ENCODE measurements around the gene NUP85. TPM values are rescaled to one million over a fixed set of nuclear protein-coding genes. Genes with fewer than 3 reads are reported as not detected.

Gene NUP85
- total RNA-seq, 1 experiment from 2014 or later = 141 TPM

DNA sequence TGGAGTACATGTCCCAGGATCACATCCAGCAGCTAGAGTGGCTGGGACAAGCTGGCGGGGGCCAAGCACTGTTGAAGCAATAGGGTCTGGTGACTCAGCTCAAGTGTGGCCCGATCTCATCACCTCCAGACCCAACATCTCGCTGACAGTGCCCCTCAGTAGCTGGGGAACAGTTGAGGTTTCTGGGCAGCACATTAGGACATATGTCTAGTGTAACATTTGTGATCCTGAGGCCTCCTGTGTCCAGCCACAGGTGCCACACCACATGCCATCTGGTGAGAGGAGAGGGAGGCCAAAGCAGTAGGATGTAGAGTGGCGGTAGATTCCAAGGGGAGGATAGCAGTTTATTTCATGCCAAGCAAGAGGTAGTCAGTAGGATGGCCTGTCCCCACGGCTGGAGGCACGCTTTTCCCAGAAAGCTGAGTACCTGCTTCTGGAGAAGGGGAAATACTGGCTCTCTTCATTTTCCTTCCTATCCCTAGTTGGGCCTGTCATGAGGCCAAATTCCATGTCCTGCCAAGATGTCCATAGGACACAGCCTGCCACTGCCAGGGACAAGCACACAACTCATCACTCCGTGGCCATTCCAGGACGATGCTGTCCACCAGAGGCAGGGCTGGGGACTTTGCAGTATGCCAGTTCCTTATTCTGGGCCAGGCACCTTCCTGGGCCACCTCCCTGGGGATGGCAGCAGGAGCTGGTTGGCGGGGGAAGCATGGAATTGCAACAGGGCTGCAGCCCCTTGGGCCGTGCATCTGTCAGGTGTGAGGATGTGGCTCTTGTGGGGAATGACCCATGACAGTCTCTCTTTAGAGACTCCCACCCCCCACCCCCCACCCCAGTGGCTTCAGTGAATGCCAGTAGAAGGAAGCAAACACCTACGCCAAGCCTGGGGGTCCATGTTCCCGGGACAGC lies 31.9 kb downstream of the NUP85 start:
- H3K4me3 ChIP-seq (ENCODE audit: low read depth in 2 of 2, low read length in 2 of 2) = no peak overlapping the region
- H3K4me1 ChIP-seq (ENCODE audit: control insufficient read depth, insufficient read depth, low read length) = 0 out of 2 replicates have a peak, but pooled peaks cover 3% of the 10 kb centered on the region
- no TSS peak for BruUV-seq (replicated peaks)
- DNase-seq (ENCODE audit: low read depth, low spot score) (no peak), ATAC-seq (no peak)
- H3K27ac ChIP-seq (ENCODE audit: low read length) = no peak overlapping the region
- TF ChIP-seq POLR2AphosphoS5 (IDR thresholded peaks at IDR 0.05; ENCODE audit: low read depth, low read length) = peak; percentile 5; the same call in 1 of the 2 replicates
- no peak for TF ChIP-seq SIN3A (IDR thresholded peaks at IDR 0.05; ENCODE audit: borderline replicate concordance, insufficient read depth, low read depth, low read length)
- in situ Hi-C loops (cut with HindIII; ENCODE audit: low pct_unique_long_range_greater_than_20kb, low sequenced_read_pairs) (no loop called here), intact Hi-C loops (cut with micrococcal nuclease; ENCODE audit: unreplicated experiment) (no loop called here)
- no peaks in the 10 kb centered on the region for H3K9me3 ChIP-seq (ENCODE audit: control insufficient read depth, insufficient read depth, low read depth, low read length)
- ChIA-PET POLR2A (interaction anchor here (0.6 kb wide), 1 partner anchor 7 kb away, joined by 7 read pairs; no protein-coding TSS in a partner anchor), CTCF (interaction anchor here (0.5 kb wide), 1 partner anchor 13 kb away, joined by 3 read pairs; no protein-coding TSS in a partner anchor)
- H3K36me3 ChIP-seq (ENCODE audit: control insufficient read depth, insufficient read depth, low read length) = peaks cover 23% of the 10 kb centered on the region
- H3K27me3 ChIP-seq (ENCODE audit: control insufficient read depth, insufficient read depth, low read length) = no peaks in the 10 kb centered on the region

DNA sequence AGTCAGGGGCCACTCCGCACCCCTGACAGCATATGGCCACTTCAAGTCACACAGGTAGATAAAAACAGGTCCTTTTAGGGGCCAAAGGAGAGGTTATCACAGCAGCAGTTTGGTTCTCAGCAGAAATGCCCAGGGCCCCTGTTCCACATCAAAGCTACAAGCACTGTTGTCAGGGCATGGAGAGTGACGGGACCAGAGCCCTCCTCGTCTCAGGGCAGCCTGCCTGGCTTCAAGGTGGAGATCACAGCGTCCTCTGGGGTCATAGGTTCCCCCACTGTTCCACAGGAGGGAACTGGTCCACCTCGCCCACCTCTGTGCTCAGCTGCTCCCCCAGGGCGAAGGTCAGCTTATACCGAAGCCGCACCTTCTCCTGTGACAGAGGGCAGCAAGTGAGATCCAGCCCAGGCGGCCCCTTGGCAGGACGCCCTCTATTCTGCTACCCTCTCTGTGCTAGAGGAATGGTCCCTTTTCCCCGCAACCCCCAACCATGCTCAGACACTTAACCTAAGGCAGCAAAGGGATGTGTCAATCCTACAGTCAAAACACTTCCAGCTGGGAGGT lies 32.6 kb downstream of the NUP85 start:
- 0 out of 2 replicates have a peak, but pooled peaks cover 3% of the 10 kb centered on the region for H3K4me1 ChIP-seq (ENCODE audit: control insufficient read depth, insufficient read depth, low read length)
- TSS peak; percentile 51 for BruUV-seq (replicated peaks)
- in situ Hi-C loops (cut with HindIII; ENCODE audit: low pct_unique_long_range_greater_than_20kb, low sequenced_read_pairs) (no loop called here), intact Hi-C loops (cut with micrococcal nuclease; ENCODE audit: unreplicated experiment) (no loop called here)
- H3K36me3 ChIP-seq (ENCODE audit: control insufficient read depth, insufficient read depth, low read length) = peaks cover 20% of the 10 kb centered on the region
- no peaks in the 10 kb centered on the region for H3K27me3 ChIP-seq (ENCODE audit: control insufficient read depth, insufficient read depth, low read length)
- no peaks in the 10 kb centered on the region for H3K9me3 ChIP-seq (ENCODE audit: control insufficient read depth, insufficient read depth, low read depth, low read length)
- ChIA-PET CTCF (interaction anchor here (0.6 kb wide), 2 partner anchors 60 to 172 kb away, joined by 3 to 5 read pairs; no protein-coding TSS in a partner anchor), POLR2A (interaction anchor here (0.6 kb wide), 1 partner anchor 8 kb away, joined by 7 read pairs; no protein-coding TSS in a partner anchor)
- no peak for TF ChIP-seq POLR2AphosphoS5 (IDR thresholded peaks at IDR 0.05; ENCODE audit: low read depth, low read length)
- TF ChIP-seq, protein P1, sequence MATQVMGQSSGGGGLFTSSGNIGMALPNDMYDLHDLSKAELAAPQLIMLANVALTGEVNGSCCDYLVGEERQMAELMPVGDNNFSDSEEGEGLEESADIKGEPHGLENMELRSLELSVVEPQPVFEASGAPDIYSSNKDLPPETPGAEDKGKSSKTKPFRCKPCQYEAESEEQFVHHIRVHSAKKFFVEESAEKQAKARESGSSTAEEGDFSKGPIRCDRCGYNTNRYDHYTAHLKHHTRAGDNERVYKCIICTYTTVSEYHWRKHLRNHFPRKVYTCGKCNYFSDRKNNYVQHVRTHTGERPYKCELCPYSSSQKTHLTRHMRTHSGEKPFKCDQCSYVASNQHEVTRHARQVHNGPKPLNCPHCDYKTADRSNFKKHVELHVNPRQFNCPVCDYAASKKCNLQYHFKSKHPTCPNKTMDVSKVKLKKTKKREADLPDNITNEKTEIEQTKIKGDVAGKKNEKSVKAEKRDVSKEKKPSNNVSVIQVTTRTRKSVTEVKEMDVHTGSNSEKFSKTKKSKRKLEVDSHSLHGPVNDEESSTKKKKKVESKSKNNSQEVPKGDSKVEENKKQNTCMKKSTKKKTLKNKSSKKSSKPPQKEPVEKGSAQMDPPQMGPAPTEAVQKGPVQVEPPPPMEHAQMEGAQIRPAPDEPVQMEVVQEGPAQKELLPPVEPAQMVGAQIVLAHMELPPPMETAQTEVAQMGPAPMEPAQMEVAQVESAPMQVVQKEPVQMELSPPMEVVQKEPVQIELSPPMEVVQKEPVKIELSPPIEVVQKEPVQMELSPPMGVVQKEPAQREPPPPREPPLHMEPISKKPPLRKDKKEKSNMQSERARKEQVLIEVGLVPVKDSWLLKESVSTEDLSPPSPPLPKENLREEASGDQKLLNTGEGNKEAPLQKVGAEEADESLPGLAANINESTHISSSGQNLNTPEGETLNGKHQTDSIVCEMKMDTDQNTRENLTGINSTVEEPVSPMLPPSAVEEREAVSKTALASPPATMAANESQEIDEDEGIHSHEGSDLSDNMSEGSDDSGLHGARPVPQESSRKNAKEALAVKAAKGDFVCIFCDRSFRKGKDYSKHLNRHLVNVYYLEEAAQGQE (IDR thresholded peaks at IDR 0.05; ENCODE audit: insufficient read depth in 1 of 2, low read depth in 2 of 2, low read length in 1 of 2) = no peak
- TF ChIP-seq TCF7L2 (IDR thresholded peaks at IDR 0.05; ENCODE audit: low read depth, low read length) = no peak
- no peak for TF ChIP-seq SIN3A (IDR thresholded peaks at IDR 0.05; ENCODE audit: borderline replicate concordance, insufficient read depth, low read depth, low read length)
- DNase-seq (ENCODE audit: low read depth, low spot score) = no peak
- no peak overlapping the region for H3K4me3 ChIP-seq (ENCODE audit: low read depth in 2 of 2, low read length in 2 of 2)
- H3K27ac ChIP-seq (ENCODE audit: low read length) = no peak overlapping the region
- ATAC-seq = peak; percentile 3; the same call in 1 of the 2 replicates

DNA sequence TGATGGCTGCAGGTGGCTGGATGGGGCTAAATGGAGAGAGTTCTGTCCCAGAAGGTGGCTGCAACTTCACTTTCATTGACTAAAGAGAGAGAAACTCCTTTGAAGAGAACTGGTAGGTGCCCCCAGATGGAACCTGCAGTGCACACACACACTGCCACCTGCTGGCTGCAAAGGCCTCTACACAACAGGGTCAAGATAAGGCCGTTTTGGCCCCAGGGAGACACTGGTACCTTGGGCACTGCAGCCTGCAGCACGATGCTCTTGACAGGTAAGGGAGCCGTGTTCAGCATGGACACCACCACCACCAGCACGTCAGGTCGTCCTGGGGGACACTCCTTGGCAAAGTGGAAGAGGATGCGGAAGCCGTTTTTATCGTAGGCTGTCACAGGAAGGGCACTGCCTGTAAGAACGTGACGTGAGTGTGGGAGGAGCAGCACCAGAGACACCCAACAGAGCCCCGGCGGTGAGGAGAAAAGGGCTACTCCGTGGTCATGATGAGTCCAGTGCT lies 33.3 kb downstream of the NUP85 start:
- ChIA-PET POLR2A (interaction anchor here (0.6 kb wide), 1 partner anchor 35 kb away, joined by 3 read pairs; no protein-coding TSS in a partner anchor), CTCF (interaction anchor here (0.6 kb wide), 2 partner anchors 60 to 171 kb away, joined by 3 to 5 read pairs; no protein-coding TSS in a partner anchor)
- Histone ChIP-seq H3K27me3 (ENCODE audit: control insufficient read depth, insufficient read depth, low read length) (no peaks in the 10 kb centered on the region), H3K27ac (ENCODE audit: low read length) (no peak overlapping the region), H3K36me3 (ENCODE audit: control insufficient read depth, insufficient read depth, low read length) (peaks cover 20% of the 10 kb centered on the region), H3K4me1 (ENCODE audit: control insufficient read depth, insufficient read depth, low read length) (0 out of 2 replicates have a peak, but pooled peaks cover 3% of the 10 kb centered on the region), H3K9me3 (ENCODE audit: control insufficient read depth, insufficient read depth, low read depth, low read length) (no peaks in the 10 kb centered on the region), H3K4me3 (ENCODE audit: low read depth in 2 of 2, low read length in 2 of 2) (no peak overlapping the region)
- TF ChIP-seq SIN3A (IDR thresholded peaks at IDR 0.05; ENCODE audit: borderline replicate concordance, insufficient read depth, low read depth, low read length) = no peak
- TF ChIP-seq POLR2AphosphoS5 (IDR thresholded peaks at IDR 0.05; ENCODE audit: low read depth, low read length) = peak; percentile 58
- TF ChIP-seq, protein P2, sequence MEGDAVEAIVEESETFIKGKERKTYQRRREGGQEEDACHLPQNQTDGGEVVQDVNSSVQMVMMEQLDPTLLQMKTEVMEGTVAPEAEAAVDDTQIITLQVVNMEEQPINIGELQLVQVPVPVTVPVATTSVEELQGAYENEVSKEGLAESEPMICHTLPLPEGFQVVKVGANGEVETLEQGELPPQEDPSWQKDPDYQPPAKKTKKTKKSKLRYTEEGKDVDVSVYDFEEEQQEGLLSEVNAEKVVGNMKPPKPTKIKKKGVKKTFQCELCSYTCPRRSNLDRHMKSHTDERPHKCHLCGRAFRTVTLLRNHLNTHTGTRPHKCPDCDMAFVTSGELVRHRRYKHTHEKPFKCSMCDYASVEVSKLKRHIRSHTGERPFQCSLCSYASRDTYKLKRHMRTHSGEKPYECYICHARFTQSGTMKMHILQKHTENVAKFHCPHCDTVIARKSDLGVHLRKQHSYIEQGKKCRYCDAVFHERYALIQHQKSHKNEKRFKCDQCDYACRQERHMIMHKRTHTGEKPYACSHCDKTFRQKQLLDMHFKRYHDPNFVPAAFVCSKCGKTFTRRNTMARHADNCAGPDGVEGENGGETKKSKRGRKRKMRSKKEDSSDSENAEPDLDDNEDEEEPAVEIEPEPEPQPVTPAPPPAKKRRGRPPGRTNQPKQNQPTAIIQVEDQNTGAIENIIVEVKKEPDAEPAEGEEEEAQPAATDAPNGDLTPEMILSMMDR (IDR thresholded peaks at IDR 0.05) = peak; percentile 96
- TF ChIP-seq, protein P1 (IDR thresholded peaks at IDR 0.05; ENCODE audit: insufficient read depth in 1 of 2, low read depth in 2 of 2, low read length in 1 of 2) = no peak
- ATAC-seq (peak; percentile 85), DNase-seq (ENCODE audit: low read depth, low spot score) (peak; percentile 33)
- intact Hi-C loops (cut with micrococcal nuclease; ENCODE audit: unreplicated experiment) (no loop called here), in situ Hi-C loops (cut with HindIII; ENCODE audit: low pct_unique_long_range_greater_than_20kb, low sequenced_read_pairs) (no loop called here)
- no TSS peak for BruUV-seq (replicated peaks)
